Adrenal gland (tissue), 5 donors: ENCODE data around the gene TOLLIP.

ENCODE experiments used
- POLR2A ChIP-seq, 2 donors: fragments of 450-650 bp; IDR thresholded peaks; one replicate each; pipeline ENCODE4 v1.6.1; 2017; ENCODE audit warnings: antibody characterized with exemption in 2 of 2, mild to moderate bottlenecking in 2 of 2, moderate library complexity in 1 of 2
- TF ChIP-seq, protein P1 (sequence below), 6 experiments: fragments of 450-650 bp in 4 of 6; fragments of 200-600 bp in 2 of 6; sonication (generic) in 1 of 6; IDR thresholded peaks; 1 replicate in 5 of 6; 2 replicates in 1 of 6; pipeline versions ENCODE4 v1.5.1 to v1.8.0; 2016 to 2021; ENCODE audit warnings: antibody characterized with exemption in 6 of 6, mild to moderate bottlenecking in 2 of 6, moderate library complexity in 1 of 6
- donor health status: DM: no; HTN: no; CAD: no.

DNA sequence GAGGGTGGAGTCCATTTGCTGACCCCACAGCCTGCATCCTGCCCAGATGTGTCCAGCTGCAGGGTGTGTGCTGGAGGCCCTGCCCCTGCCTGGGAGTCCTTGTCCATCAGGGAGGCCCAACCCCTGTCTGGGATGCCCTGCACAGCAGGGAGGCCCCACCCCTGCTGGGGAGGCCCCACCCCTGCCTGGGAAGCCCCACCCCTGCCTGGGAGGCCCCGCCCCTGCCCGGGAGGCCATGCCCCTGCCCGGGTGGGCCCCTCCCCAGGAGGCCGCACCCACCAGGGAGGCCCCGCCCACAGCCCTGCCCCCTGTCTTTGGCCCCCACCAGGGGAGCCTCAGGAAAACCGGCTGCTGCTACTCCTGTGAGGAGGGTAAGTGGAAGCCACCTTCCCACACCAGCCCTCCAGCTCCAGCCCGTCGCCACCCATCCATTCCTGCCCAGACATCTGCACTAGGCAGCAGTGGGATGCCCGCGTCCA lies 49.4 kb downstream of the TOLLIP start:
- TF ChIP-seq POLR2A (IDR thresholded peaks at IDR 0.05), result no peak
- TF ChIP-seq, protein P1, sequence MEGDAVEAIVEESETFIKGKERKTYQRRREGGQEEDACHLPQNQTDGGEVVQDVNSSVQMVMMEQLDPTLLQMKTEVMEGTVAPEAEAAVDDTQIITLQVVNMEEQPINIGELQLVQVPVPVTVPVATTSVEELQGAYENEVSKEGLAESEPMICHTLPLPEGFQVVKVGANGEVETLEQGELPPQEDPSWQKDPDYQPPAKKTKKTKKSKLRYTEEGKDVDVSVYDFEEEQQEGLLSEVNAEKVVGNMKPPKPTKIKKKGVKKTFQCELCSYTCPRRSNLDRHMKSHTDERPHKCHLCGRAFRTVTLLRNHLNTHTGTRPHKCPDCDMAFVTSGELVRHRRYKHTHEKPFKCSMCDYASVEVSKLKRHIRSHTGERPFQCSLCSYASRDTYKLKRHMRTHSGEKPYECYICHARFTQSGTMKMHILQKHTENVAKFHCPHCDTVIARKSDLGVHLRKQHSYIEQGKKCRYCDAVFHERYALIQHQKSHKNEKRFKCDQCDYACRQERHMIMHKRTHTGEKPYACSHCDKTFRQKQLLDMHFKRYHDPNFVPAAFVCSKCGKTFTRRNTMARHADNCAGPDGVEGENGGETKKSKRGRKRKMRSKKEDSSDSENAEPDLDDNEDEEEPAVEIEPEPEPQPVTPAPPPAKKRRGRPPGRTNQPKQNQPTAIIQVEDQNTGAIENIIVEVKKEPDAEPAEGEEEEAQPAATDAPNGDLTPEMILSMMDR (IDR thresholded peaks at IDR 0.05), result no peak
